G401 (cell line): ENCODE measurements around the gene CNTN5. TPM values are rescaled to one million over a fixed set of nuclear protein-coding genes. Genes with fewer than 3 reads are reported as not detected.
A peak's percentile ranks its signal among the peaks of the same experiment; 100 is the strongest.
"Not testable (repeated sequence)": the region's sequence is repeated elsewhere in the genome, so short reads cannot be mapped to it uniquely, and the experiment has no call there.

Experiments
- DNase-seq: peaks from one replicate; pipeline ENCODE4 v3.0.0-alpha.2; 2015; ENCODE audit warnings: low spot score
- in situ Hi-C: cut with HindIII; loops from 2 replicates; pipeline ENCODE4 v1.10.0; 2016; ENCODE audit warnings: low sequenced_read_pairs, mixed read lengths
- total RNA-seq: library from RNA; depleted of rRNA; stranded (reverse); fragments of >200 nt; shearing (Covaris generic); gene quantifications from 2 replicates; pipeline ENCODE4 v1.2.3, GENCODE V29; 2014; rRNA removed

Gene CNTN5
- not detected in 2 replicates for total RNA-seq

GRCh38 chr11:99020352-99021225, at the start of gene CNTN5:
Gene CNTN5, plus strand, starts transcription at chr11:99020949.
- in situ Hi-C loops, result no loop called here

GRCh38 chr11:98979205-98979604, 41.5 kb upstream of the CNTN5 start:
- in situ Hi-C loops, result no loop called here
- no peak for DNase-seq

More at GRCh38 chr11:99020352-99021225, at the start of gene CNTN5:
- no peak for DNase-seq

- peak; percentile 35 for DNase-seq
- in situ Hi-C loops, result no loop called here
Measured at GRCh38 chr11:99015634-99016454, 4.9 kb upstream of the CNTN5 start.

- no peak for DNase-seq
- in situ Hi-C loops, result no loop called here
Measured at GRCh38 chr11:99019696-99020095, 1.1 kb upstream of the CNTN5 start.

GRCh38 chr11:99037057-99037456, 16.3 kb downstream of the CNTN5 start:
- DNase-seq, result no peak
- in situ Hi-C loops, result no loop called here

GRCh38 chr11:99063331-99063730, 42.6 kb downstream of the CNTN5 start:
- in situ Hi-C loops, result no loop called here
- DNase-seq, result no peak

- DNase-seq, result no peak
- in situ Hi-C loops, result no loop called here
Measured at GRCh38 chr11:99065121-99065520, 44.4 kb downstream of the CNTN5 start.

GRCh38 chr11:99066618-99067317, 46.0 kb downstream of the CNTN5 start:
- in situ Hi-C loops, result no loop called here
- DNase-seq, result no peak

GRCh38 chr11:99068832-99069231, 48.1 kb downstream of the CNTN5 start:
- in situ Hi-C loops, result no loop called here
- DNase-seq, result no peak

GRCh38 chr11:99069856-99070444, 49.2 kb downstream of the CNTN5 start:
- in situ Hi-C loops, result no loop called here

GRCh38 chr11:99079576-99079975, 58.8 kb downstream of the CNTN5 start:
- DNase-seq, result no peak
- in situ Hi-C loops, result no loop called here

More at GRCh38 chr11:99069856-99070444, 49.2 kb downstream of the CNTN5 start:
- peak; percentile 1 for DNase-seq

- in situ Hi-C loops, result no loop called here
- DNase-seq, result no peak
Measured at GRCh38 chr11:99080154-99080553, 59.4 kb downstream of the CNTN5 start.

- peak; percentile 2 for DNase-seq
- in situ Hi-C loops, result no loop called here
Measured at GRCh38 chr11:99098258-99098657, 77.5 kb downstream of the CNTN5 start.

GRCh38 chr11:99098751-99099150, 78.0 kb downstream of the CNTN5 start:
- DNase-seq, result no peak
- in situ Hi-C loops, result no loop called here

- no peak for DNase-seq
Measured at GRCh38 chr11:99117603-99118002, 96.9 kb downstream of the CNTN5 start.

GRCh38 chr11:99133862-99134261, 113.1 kb downstream of the CNTN5 start:
- in situ Hi-C loops, DNase-seq: not testable (repeated sequence)

More at GRCh38 chr11:99117603-99118002, 96.9 kb downstream of the CNTN5 start:
- in situ Hi-C loops, result no loop called here

- in situ Hi-C loops, result no loop called here
Measured at GRCh38 chr11:99135508-99135907, 114.8 kb downstream of the CNTN5 start.

GRCh38 chr11:99142237-99142636, 121.5 kb downstream of the CNTN5 start:
- in situ Hi-C loops, result no loop called here
- no peak for DNase-seq

More at GRCh38 chr11:99135508-99135907, 114.8 kb downstream of the CNTN5 start:
- no peak for DNase-seq

GRCh38 chr11:99148352-99148751, 127.6 kb downstream of the CNTN5 start:
- in situ Hi-C loops, result no loop called here
- no peak for DNase-seq
